HAP-1 (cell line): ENCODE results near the gene CRYGA.
"Not testable (repeated sequence)": the region's sequence is repeated elsewhere in the genome, so short reads cannot be mapped to it uniquely, and the experiment has no call there.

Source experiments
- DNase-seq, 2 experiments: peaks; one replicate each; pipeline ENCODE4 v3.0.0-alpha.2; 2016 to 2020; ENCODE audit warnings: low spot score in 2 of 2
- H3K27me3 ChIP-seq: fragments of 250-450 bp; sonication (Bioruptor Pico); 2 replicates; pipeline ENCODE4 v1.5.1; 2020; ENCODE audit warnings: low read depth, mild to moderate bottlenecking, moderate library complexity
- H3K36me3 ChIP-seq: fragments of 250-450 bp; sonication (Bioruptor Pico); replicated peaks from 2 replicates; pipeline ENCODE4 v1.5.1; 2020; ENCODE audit warnings: mild to moderate bottlenecking
- H3K4me1 ChIP-seq: fragments of 250-450 bp; sonication (Bioruptor Pico); 2 replicates; pipeline ENCODE4 v1.5.1; 2020; ENCODE audit warnings: mild to moderate bottlenecking
- H3K4me3 ChIP-seq: fragments of 250-450 bp; sonication (Bioruptor Pico); 2 replicates; pipeline ENCODE4 v1.5.1; 2020; ENCODE audit warnings: mild to moderate bottlenecking, moderate library complexity
- H3K9me3 ChIP-seq: fragments of 250-450 bp; sonication (Bioruptor Pico); 2 replicates; pipeline ENCODE4 v1.5.1; 2020; ENCODE audit warnings: mild to moderate bottlenecking, moderate library complexity
- in situ Hi-C: fragments of 300-500 bp; cut with MboI; formaldehyde crosslinking; loops from 3 replicates; pipeline ENCODE4 v1.14.3; 2020; ENCODE audit warnings: low sequenced_read_pairs, inconsistent platforms, mixed read lengths

CRYGA gene

GRCh38 chr2:208147008-208147407 lies 16.4 kb downstream of the CRYGA start:
- no peak for DNase-seq
- Histone ChIP-seq H3K27me3 (no peaks in the 10 kb centered on the region), H3K4me1 (no peaks in the 10 kb centered on the region), H3K4me3 (no peak overlapping the region), H3K9me3 (no peaks in the 10 kb centered on the region), H3K36me3 (no peaks in the 10 kb centered on the region)
- in situ Hi-C loops, result no loop called here

DNA sequence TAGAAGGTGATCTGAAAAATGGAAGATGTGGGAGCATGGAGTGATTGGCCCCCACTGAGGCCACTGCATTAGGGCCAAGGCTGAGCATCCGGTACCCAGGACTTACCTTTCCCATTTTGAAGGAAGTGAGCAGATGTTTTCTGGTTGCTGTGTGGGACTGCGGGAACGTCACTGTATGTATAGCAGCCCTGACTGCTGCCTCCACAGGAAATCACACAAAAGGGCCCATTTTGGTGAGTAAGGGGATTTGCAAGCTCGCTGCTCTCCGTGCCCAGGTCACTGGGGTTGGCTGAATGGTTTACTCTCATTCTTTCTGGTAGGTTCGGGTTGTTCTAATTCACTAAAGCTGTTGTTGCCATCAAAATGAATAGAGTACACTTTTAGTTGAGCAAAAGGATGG lies 17.4 kb downstream of the CRYGA start, which contains the start of gene CRYGB:
TSS of gene CRYGB (minus strand) at position 153 of the 400 bp plus-strand sequence. CDS start at position 115, 38 bp downstream.
- DNase-seq, result no peak
- in situ Hi-C loops, result no loop called here
- H3K9me3 ChIP-seq, result no peaks in the 10 kb centered on the region

GRCh38 chr2:208142925-208143799 lies 20.2 kb downstream of the CRYGA start:
- no peak for DNase-seq
- Histone ChIP-seq H3K9me3 (no peaks in the 10 kb centered on the region), H3K4me1 (no peaks in the 10 kb centered on the region), H3K36me3 (no peaks in the 10 kb centered on the region), H3K27me3 (no peaks in the 10 kb centered on the region), H3K4me3 (no peak overlapping the region)
- in situ Hi-C loops, result no loop called here

More for the DNA sequence above, 17.4 kb downstream of the CRYGA start, which contains the start of gene CRYGB:
- Histone ChIP-seq H3K36me3 (no peaks in the 10 kb centered on the region), H3K27me3 (no peaks in the 10 kb centered on the region), H3K4me3 (no peak within 1 kb of the TSS), H3K4me1 (no peaks in the 10 kb centered on the region)

DNA sequence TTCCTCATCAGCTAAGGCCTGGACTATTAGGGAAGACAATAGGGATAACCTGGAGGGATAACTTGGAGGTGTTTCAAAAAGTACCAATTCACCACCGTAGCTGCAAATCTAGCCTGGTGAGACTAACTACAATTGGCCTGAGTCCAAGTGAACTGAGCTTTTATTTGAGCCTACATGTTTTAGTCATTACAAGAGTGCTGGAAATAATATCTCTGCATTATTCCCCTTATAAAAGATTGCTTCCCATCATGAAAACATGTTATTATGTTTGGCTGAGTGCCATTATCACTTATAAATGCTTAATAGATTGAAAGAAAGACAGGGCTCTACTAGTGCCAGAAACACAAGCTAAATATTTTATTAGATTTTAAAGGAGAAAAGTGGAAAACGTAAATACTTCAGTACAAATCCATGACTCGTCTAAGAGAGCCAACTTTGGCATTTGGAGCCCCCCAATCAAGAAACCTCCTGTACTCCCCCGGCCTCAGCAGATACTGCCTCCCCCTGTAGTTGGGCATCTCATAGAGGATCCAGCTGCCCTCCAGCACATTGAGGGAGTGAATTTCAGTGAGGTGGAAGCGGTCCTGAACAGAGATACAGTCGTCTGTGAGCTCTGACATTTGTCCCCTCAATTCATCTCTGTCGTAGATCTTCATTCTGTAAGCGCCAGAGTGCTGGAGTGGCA lies 21.0 kb downstream of the CRYGA start:
- H3K27me3 ChIP-seq, result no peaks in the 10 kb centered on the region
- H3K9me3 ChIP-seq, result 0 out of 2 replicates have a peak, but pooled peaks cover 2% of the 10 kb centered on the region
- DNase-seq, result no peak
- in situ Hi-C loops, result no loop called here
- no peak overlapping the region for H3K4me3 ChIP-seq
- H3K4me1 ChIP-seq, result no peaks in the 10 kb centered on the region
- H3K36me3 ChIP-seq, result no peaks in the 10 kb centered on the region

GRCh38 chr2:208139447-208139846 lies 23.9 kb downstream of the CRYGA start:
- Histone ChIP-seq H3K36me3 (no peaks in the 10 kb centered on the region), H3K27me3 (no peaks in the 10 kb centered on the region), H3K9me3 (0 out of 2 replicates have a peak, but pooled peaks cover 2% of the 10 kb centered on the region), H3K4me1 (no peaks in the 10 kb centered on the region), H3K4me3 (no peak overlapping the region)
- in situ Hi-C loops, result no loop called here
- no peak for DNase-seq

DNA sequence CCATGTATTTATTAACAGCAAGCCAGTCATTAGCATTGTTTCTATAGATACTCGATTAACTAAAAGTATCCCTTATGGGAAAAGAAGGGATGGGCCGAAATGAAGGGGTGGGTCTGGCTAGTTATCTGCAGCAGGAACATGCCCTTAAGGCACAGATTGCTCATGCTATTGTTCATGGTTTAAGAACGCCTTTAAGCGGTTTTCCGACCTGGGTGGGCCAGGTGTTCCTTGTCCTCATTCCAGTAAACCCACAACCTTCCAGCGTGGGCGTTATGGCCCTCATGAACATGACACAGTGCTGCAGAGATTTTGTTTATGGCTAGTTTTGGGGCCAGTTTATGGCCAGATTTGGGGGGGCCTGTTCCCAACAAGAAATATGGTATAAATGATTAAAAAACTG lies 25.1 kb downstream of the CRYGA start:
- H3K4me3 ChIP-seq, H3K27me3 ChIP-seq, H3K9me3 ChIP-seq, in situ Hi-C loops, DNase-seq, H3K4me1 ChIP-seq, H3K36me3 ChIP-seq: not testable (repeated sequence)

- H3K27me3 ChIP-seq, result no peaks in the 10 kb centered on the region
- 0 out of 2 replicates have a peak, but pooled peaks cover 2% of the 10 kb centered on the region for H3K9me3 ChIP-seq
- no peaks in the 10 kb centered on the region for H3K4me1 ChIP-seq
- no peak for DNase-seq
- H3K4me3 ChIP-seq, result no peak overlapping the region
- in situ Hi-C loops, result no loop called here
- no peaks in the 10 kb centered on the region for H3K36me3 ChIP-seq
Measured at GRCh38 chr2:208136716-208137094, 26.7 kb downstream of the CRYGA start.

DNA sequence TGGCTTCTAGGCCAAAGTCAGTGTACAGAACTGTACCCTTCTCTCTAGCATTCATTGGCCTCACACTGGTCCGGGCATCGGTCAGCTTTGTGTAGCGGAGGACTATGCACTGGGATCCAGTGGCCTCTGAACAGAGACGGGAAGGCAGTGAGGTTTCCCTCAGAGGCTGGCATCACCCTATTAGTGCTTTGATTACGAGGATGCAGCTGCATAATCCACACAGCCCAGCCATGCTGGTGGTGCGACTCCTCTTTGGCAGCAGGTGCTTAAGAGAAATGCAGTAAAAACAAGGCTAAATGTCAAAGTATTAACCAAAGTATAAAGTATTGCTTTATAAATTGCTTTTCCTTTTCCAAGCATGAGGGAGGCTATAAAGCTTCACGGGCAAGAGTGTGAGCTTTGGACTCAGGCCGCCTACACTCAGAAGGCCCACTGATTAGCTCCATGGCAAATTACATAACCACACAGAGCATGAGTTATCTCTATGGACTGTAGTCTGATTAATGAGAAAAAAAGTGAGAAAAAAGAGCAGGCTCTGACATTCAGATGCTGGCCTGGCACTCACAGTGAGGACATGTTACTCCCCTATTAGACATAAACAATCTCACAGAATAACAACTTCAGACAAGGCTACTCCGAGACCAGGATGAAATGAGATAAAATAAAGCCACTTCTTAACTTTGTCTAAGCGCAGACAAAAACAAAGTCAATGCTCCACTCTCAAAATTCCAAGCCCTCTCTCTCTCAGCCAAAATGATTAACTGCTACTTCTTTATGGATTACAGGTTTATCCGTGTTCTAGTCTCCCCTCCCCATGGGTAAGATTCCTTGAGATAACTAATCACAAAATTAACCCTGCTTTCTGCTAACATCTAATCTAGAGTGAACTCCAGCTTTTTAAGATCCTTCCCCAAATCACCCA lies 27.3 kb downstream of the CRYGA start:
- no peak for DNase-seq

DNA sequence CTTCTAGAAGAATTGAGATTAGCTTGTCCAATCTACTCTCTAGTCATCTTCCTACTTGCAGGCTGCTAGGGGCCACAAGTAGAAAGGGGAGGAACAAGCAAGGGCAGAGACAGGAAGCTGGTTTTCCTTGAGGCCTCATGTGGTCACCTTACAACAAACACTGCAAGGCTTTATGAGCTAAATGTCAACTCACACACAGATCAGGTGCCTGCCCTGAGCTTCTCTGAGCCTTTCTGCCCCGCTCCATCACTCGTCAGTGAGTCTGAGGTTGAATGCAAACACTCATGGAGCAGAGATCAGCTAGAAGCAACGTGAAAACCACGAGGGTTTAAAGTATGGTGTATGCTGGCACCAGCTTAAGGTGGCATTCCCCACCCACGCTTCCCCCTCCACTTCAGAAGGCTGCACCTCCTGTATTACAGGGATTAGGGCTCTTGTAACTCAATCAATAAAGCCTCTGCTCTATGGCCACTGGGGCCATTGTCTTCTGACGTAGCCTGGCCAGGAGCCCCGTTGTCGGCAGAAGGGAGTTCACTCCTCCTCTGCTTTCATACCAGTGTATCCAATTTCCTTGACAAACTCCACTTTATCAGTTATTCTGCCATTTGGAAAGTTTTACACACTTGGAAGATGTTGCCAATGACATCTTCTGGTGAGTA lies 28.3 kb downstream of the CRYGA start:
- no peak for DNase-seq
- Histone ChIP-seq H3K36me3 (no peaks in the 10 kb centered on the region), H3K4me1 (no peaks in the 10 kb centered on the region), H3K27me3 (no peaks in the 10 kb centered on the region), H3K4me3 (no peak overlapping the region), H3K9me3 (0 out of 2 replicates have a peak, but pooled peaks cover 2% of the 10 kb centered on the region)
- in situ Hi-C loops, result no loop called here

More for the DNA sequence above, 27.3 kb downstream of the CRYGA start:
- H3K9me3 ChIP-seq, result 0 out of 2 replicates have a peak, but pooled peaks cover 2% of the 10 kb centered on the region
- no peaks in the 10 kb centered on the region for H3K27me3 ChIP-seq
- in situ Hi-C loops, result no loop called here
- H3K36me3 ChIP-seq, result no peaks in the 10 kb centered on the region
- no peaks in the 10 kb centered on the region for H3K4me1 ChIP-seq
- no peak overlapping the region for H3K4me3 ChIP-seq

- in situ Hi-C loops, result no loop called here
- H3K27me3 ChIP-seq, result no peaks in the 10 kb centered on the region
- DNase-seq, result no peak
- H3K36me3 ChIP-seq, result no peaks in the 10 kb centered on the region
- H3K9me3 ChIP-seq, result no peaks in the 10 kb centered on the region
- H3K4me3 ChIP-seq, result no peak overlapping the region
- H3K4me1 ChIP-seq, result no peaks in the 10 kb centered on the region
Measured at GRCh38 chr2:208130712-208131110, 32.7 kb downstream of the CRYGA start.

DNA sequence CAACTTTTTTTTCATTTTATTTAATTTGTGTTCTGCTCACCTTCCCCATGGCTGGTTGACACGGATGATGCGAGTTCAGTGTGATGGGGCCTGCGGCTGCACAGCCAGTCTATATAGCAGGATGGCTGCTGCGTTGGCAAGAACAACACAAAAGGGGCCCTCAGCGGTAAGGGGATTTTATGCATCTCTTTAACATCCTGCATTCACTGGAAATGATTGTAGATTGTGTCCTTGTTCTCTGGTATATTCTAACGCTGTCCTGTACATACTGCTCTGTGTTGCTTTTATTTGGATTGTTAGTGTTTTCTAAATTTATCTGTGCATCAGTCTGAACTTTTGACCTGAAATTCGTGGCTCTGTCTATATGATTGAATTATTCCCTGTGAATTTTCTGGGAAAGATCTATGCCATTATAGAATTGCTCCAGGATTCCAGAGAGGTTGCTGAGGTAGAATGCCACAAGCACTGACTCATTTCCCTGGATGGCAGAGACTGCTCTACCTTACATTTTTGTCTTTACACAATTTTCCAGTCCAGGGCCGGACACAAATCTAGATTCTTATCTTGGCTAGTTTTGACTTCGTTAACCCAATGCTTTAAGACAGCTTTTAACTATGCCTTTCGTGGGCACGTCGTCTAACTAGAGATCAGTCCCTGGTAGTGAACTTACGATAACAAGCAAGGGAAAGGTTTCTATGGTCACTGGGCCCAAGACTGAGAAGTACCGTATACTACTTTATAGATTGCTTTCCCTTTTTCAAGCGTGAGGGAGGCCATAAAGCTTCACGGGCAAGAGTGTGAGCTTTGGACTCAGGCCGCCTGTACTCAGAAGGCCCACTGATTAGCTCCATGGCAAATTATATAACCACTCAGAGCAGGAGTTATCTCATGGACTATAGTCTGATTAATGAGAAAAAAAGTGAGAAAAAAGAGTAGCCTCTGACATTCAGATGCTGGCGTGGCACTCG lies 33.4 kb downstream of the CRYGA start, which contains the start of gene CRYGC:
TSS of gene CRYGC (minus strand) at position 85 of the 968 bp plus-strand sequence. CDS start at position 49, 36 bp downstream.
- no peak for DNase-seq
- no peak within 1 kb of the TSS for H3K4me3 ChIP-seq
- in situ Hi-C loops, result no loop called here

GRCh38 chr2:208128136-208128535 lies 35.3 kb downstream of the CRYGA start:
- in situ Hi-C loops, result no loop called here
- H3K27me3 ChIP-seq, result no peaks in the 10 kb centered on the region
- H3K36me3 ChIP-seq, result no peaks in the 10 kb centered on the region
- H3K4me1 ChIP-seq, result peaks cover 11% of the 10 kb centered on the region
- no peak for DNase-seq
- H3K9me3 ChIP-seq, result no peaks in the 10 kb centered on the region
- H3K4me3 ChIP-seq, result no peak overlapping the region

More for the DNA sequence above, 33.4 kb downstream of the CRYGA start, which contains the start of gene CRYGC:
- no peaks in the 10 kb centered on the region for H3K36me3 ChIP-seq
- no peaks in the 10 kb centered on the region for H3K9me3 ChIP-seq
- H3K27me3 ChIP-seq, result no peaks in the 10 kb centered on the region
- H3K4me1 ChIP-seq, result no peaks in the 10 kb centered on the region
